ENCODE results near the gene RELA.

RELA gene

GRCh38 chr11:65630215-65630614 is 32.5 kb downstream of the RELA start:
- no peak for DNase-seq (ENCODE audit: low spot score)

GRCh38 chr11:65629579-65629978 is 33.1 kb downstream of the RELA start:
- no peak for DNase-seq (ENCODE audit: low spot score)

DNA sequence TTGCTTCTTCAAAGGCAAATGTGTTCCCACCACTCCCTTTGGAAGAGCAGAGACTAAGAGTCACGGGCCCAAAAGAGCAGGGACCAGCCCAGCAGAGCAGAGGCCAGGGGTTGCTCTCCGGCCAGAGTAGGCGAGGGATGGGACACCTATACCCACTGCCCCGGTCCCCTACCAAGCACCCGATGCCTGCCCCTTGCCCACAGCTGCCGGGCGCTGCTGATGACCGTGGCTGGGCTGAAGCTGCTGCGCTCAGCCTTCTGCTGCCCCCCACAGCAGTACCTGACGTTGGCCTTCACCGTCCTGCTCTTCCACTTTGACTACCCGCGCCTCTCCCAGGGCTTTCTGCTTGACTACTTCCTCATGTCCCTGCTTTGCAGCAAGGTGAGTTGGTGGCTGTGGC is 35.5 kb downstream of the RELA start:
- no peak for DNase-seq (ENCODE audit: low spot score)

DNA sequence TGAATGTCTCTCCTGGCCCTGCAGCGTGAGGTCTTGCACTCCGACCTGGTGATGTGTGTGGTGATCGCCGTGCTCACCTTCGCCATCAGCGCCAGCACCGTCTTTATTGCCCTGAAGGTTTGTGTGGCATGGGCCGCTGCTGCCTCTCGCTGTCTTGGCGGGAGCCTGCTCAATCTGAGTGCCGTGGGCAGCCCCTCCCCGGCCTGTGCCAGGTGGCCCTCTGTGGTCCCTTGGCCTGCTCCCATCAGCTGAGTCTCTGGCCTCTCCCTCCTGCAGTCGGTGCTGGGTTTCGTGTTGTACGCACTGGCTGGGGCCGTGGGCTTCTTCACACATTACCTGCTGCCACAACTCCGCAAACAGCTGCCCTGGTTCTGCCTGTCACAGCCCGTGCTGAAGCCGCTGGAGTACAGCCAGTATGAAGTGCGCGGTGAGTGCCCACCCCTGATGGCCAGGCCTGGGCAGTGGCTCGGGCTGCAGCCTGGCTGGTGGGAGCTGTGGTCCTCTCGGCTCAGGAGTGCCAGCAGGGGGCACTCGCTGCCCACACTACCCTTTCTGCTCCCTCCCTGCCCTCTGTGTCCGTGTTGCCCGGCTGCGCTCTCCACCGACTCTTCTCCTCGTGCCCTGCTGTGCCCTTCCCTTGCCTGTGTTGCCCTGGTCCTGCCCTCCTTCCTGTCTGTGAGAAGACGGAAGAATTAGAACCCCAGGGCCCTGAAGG is 36.9 kb downstream of the RELA start:
- DNase-seq (ENCODE audit: low spot score) = no peak

DNA sequence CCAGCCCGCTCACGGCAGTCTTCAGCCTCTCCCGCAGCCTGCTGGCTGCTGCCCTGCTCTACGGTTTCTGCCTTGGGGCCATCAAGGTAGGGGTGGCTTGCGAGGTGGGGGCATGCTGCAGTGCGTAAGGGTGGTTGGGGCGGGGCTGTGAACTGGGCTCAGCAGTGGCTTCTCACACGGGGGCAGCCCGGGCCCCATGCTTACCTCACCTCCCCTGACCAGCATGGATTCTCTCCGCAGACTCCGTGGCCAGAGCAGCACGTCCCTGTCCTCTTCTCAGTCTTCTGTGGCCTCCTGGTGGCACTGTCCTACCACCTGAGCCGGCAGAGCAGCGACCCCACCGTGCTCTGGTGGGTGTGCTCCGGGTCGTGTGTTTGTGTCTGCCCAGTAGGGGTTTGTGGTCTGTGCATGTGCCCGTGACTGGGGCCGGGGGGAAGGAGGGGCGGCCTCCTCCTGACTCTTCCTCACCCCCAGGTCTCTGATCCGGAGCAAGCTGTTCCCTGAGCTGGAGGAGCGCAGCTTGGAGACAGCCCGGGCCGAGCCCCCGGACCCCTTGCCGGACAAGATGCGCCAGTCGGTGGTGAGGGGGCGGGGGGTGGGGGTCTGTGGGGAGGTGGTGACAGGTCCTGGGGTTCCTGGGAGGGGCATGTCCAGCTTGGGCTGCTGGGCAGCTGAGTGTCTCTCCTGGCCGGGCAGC is 37.6 kb downstream of the RELA start:
- DNase-seq (ENCODE audit: low spot score) = no peak

DNA sequence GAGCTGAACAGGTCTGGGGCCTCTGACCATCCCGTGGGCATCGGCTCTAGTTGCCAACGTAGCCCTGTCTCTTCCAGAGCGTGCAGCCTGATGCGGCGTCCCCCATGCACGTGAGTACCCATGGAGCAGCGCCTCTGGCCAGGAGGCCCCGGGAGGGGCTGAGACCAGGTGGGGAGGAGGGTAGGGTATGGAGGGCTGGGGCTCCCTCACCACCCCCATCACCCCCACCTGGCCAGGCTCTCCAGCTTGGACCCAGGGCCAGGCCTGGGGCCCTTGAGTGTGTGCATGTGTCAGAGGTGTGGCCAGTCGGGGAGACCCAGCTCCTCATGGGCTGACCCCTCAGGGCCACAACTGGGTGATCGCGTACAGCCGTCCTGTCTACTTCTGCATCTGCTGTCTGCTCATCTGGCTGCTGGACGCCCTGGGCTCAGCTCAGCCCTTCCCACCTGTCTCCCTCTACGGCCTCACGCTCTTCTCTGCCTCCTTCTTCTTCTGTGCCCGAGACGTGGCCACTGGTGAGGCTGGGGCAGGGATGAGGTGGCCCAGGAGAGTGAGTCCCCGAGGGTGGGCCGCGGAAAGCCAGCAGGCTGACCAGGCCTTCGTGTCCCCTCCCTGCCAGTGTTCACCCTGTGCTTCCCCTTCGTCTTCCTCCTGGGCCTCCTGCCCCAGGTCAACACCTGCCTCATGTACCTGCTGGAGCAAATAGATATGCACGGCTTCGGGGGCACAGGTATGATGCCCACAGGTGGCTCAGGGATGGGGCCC is 38.7 kb downstream of the RELA start:
- DNase-seq (ENCODE audit: low spot score) = no peak

DNA sequence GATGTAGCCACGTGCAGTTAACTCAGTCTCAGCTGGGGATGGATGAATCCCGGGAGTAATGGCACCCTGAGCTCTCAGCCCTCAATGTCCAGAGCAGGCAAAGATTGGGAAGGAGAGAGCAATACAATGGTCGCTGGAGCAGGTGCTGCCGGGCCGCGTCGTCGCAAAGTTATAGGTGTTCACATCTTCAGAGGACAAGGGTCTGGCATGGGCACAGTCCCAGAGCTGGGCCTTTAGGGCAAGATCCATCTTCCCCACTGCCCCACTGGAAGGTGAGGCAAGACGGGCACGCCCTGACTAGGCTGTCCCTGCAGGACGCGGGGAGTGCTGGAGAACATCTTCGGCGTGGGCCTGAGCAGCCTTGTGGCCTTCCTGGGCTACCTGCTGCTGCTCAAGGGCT is 39.5 kb downstream of the RELA start:
- no peak for DNase-seq (ENCODE audit: low spot score)

- no peak for DNase-seq (ENCODE audit: low spot score)
Measured at GRCh38 chr11:65622011-65622410, 40.7 kb downstream of the RELA start.

GRCh38 chr11:65621460-65621859 is 41.3 kb downstream of the RELA start:
- DNase-seq (ENCODE audit: low spot score) = no peak

- no peak for DNase-seq (ENCODE audit: low spot score)
Measured at GRCh38 chr11:65620666-65621065, 42.0 kb downstream of the RELA start.

DNA sequence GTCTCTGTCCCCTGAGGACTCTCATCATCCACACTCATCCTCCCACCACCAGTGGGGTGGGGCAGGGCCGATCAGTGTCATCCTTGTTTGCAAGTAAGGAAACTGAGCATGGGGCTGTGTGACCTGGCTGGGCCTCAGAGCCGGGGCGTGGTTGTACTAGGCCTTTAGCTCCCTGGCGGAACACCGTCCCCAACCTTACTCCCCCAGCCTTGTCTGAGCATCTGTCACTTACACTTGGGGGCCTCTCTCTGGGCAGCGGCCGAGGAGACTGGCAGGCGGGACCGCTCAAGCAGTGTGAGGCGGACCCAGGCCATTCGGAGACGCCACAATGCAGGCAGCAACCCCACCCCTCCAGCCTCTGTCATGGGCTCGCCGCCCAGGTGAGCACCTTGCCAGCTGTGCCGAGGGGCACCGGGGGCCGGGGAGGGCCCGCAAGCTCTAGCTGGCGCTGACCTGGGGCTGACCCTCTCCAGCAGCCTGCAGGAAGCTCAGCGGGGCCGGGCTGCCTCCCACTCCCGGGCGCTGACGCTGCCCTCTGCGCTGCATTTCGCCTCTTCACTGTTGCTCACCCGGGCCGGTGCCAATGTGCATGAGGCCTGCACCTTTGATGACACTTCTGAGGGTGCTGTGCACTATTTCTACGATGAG is 43.3 kb downstream of the RELA start:
- no peak for DNase-seq (ENCODE audit: low spot score)

DNA sequence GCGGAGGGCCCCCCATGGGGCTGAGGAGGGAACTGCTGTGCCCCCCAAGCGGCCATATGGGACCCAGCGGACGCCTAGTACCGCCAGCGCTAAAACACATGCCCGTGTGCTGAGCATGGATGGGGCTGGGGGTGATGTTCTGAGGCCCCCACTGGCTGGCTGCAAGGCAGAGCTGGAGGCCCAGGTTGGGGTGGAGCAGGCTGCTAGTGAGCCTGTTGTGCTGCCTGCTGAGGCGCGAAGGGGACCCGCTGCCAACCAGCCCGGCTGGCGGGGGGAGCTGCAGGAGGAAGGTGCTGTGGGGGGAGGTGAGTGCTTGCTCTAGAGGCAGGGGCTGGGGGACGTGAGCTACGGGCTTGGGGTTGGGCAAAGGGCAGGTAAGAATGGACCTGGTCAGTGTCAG is 44.0 kb downstream of the RELA start:
- DNase-seq (ENCODE audit: low spot score) = no peak

GRCh38 chr11:65617990-65618751 is 44.5 kb downstream of the RELA start:
- DNase-seq (ENCODE audit: low spot score) = no peak

GRCh38 chr11:65617136-65617850 is 45.4 kb downstream of the RELA start:
- no peak for DNase-seq (ENCODE audit: low spot score)

DNA sequence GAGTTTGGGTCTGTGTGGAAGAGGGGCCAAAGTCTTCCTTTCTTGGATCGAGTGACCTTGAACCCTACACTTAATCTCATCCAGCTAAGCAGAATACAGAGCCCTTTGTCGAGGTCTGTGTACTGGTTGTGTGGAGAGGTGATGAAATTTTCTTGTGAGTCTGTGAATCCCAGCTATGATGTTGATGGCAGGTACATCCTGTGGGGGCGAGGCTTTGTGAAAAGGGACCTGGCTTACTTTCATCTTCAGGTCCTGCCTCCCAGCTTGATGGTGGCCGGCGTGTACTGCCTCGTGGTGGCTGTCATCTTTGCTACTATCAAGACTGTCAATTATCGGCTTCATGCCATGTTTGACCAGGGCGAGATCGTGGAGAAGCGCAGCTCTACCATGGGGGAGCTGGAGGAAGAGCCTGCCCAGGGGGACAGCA is 46.1 kb downstream of the RELA start:
- DNase-seq (ENCODE audit: low spot score) = no peak

DNA sequence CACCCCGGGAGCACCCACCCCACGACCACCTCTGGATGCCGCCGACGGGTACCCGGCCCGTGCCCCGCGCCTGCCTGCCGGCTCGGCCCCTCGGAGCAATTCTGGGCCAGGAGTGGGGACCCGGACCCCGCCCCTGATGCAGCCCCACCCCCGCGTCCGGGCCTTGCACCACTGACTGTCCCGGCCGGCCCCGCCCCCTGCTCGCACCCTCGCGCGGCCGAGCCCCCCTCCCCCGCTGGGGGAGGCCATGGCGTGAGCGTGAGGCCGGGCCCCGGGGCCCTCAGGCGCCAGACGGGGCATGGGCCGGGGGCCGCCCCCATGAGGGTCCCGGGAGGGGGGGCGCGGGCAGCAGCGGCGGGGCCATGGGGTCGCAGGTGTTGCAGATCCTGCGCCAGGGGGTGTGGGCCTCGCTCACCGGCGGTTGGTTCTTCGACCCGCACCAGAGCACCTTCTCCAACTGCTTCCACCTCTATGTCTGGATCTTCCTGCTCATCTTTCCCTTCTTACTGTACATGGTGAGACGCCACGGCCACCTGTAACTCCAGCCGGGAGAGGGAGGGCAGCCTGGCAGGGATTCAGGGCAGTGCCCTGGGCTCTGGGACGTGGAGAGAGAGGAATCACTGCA is 46.7 kb downstream of the RELA start:
- DNase-seq (ENCODE audit: low spot score) = no peak

DNA sequence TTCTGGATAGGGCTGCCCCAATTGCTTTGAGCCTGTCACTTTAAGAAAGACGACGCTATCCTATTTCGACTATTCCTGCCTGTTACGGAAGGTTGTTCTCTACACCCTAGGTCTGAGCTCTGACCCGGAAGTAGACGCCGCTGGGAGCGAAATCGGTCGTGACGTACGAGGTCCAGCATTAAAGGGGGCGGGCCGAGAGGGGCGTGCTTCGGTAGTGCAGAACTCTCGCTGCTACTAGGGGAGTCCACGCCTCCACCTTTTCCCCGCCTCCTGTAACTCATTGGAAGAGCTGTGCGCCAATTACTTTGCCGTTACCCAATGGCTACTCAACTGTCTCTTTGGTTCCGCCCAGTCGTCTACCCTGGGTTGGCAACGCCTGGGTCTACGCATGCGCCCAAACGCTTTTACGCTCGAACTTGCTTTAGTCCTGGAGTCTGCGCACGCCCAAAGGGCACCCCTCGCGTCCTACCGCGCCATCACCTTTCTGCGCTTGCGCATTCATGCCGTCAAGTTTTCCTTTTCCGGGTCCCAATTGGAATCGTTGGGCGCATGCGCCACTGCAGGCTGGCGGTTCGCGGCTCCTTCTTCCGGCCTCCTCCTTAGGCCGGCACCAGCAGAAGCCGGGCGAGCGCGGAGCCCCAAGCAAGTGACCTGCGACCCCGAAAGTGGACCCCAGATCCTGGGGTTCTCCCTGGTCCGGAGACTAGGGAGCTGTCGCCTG is 47.3 kb downstream of the RELA start, which contains the start of gene PCNX3:
Gene PCNX3 (plus strand): TSS at position 548 of the 721 bp plus-strand sequence. CDS start 536 bp downstream, outside the sequence.
- peak; percentile 100 for DNase-seq (ENCODE audit: low spot score)

- no peak for DNase-seq (ENCODE audit: low spot score)
Measured at GRCh38 chr11:65613091-65613928, 49.4 kb downstream of the RELA start.

DNA sequence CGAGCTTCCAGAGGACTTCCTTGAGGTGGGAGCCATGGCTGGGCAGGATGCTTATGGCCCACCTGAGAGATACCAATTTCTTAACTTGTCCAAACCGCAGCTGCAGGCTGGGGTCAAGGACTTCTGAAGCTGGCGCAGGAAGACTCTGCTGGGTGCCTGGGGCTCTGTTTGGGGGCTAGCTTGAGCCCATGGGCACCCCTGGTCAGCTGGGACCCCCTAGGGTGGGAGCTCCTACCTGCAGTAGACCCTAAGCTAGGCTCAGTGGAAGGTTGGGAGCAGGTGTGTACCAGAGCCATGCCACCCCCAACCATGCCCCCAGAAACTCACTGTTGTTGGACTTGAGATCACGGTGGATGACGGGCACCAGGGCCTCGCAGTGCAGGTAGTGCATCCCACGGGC is 50.0 kb downstream of the RELA start:
- no peak for DNase-seq (ENCODE audit: low spot score)

All from kidney capillary endothelial cell (primary cell).